Neuronal stem cell (in vitro differentiated cells): ENCODE data around the gene AP3B1.

Experiments
- DNase-seq: peaks from one replicate; pipeline ENCODE4 v3.0.0-alpha.2; 2013; ENCODE audit warnings: low spot score
- H2AFZ ChIP-seq: one replicate; pipeline ENCODE4 v1.6.1; 2013; ENCODE audit warnings: mild to moderate bottlenecking, low read length, inconsistent platforms
- H2AK5ac ChIP-seq: 2 replicates; pipeline ENCODE4 v1.6.1; 2013; ENCODE audit warnings: low read depth, mild to moderate bottlenecking, inconsistent platforms, low read length, moderate library complexity, mixed read lengths
- H2BK120ac ChIP-seq: 2 replicates; pipeline ENCODE4 v1.6.1; 2013; ENCODE audit warnings: low read depth, mild to moderate bottlenecking, inconsistent platforms, low read length, moderate library complexity, mixed read lengths
- H2BK12ac ChIP-seq: one replicate; pipeline ENCODE4 v1.6.1; 2013; ENCODE audit warnings: low read length, inconsistent platforms
- H2BK15ac ChIP-seq: 2 replicates; pipeline ENCODE4 v1.6.1; 2013; ENCODE audit warnings: mild to moderate bottlenecking, low read length, inconsistent platforms, mixed read lengths
- H2BK5ac ChIP-seq: one replicate; pipeline ENCODE4 v1.6.1; 2013; ENCODE audit warnings: inconsistent platforms, mild to moderate bottlenecking, low read length, moderate library complexity
- H3K14ac ChIP-seq: one replicate; pipeline ENCODE4 v1.6.1; 2013; ENCODE audit warnings: low read length, inconsistent platforms
- H3K18ac ChIP-seq: 2 replicates; pipeline ENCODE4 v1.6.1; 2013; ENCODE audit warnings: low read length, inconsistent platforms
- H3K23ac ChIP-seq: 2 replicates; pipeline ENCODE4 v1.6.1; 2013; ENCODE audit warnings: low read depth, mild to moderate bottlenecking, mixed read lengths, low read length, inconsistent platforms; ENCODE audit not compliant: poor library complexity
- H3K27ac ChIP-seq: replicated peaks from 3 replicates; pipeline ENCODE4 v1.5.1; 2013; ENCODE audit warnings: low read length, inconsistent platforms
- H3K27me3 ChIP-seq, 3 experiments: 2 replicates each; pipeline ENCODE4 v1.6.1; 2013; ENCODE audit warnings: low read length in 3 of 3, mild to moderate bottlenecking in 2 of 3, inconsistent platforms in 1 of 3, low read depth in 1 of 3, mixed read lengths in 1 of 3, moderate library complexity in 1 of 3; ENCODE audit not compliant: control insufficient read depth in 3 of 3, insufficient read depth in 3 of 3
- H3K36me3 ChIP-seq, 2 donors: replicated peaks in 1 of 2; 2 replicates each; pipeline ENCODE4 v1.6.1; 2013; ENCODE audit warnings: low read length in 2 of 2; ENCODE audit not compliant: control insufficient read depth in 2 of 2, insufficient read depth in 2 of 2
- H3K4ac ChIP-seq: 2 replicates; pipeline ENCODE4 v1.6.1; 2013; ENCODE audit warnings: inconsistent platforms, mild to moderate bottlenecking, low read length, moderate library complexity
- H3K4me1 ChIP-seq, 2 donors: 1 replicate in 1 of 2; 2 replicates in 1 of 2; pipeline ENCODE4 v1.6.1; 2013; ENCODE audit warnings: low read length in 2 of 2, low read depth in 1 of 2; ENCODE audit not compliant: control insufficient read depth in 2 of 2, insufficient read depth in 1 of 2
- H3K4me2 ChIP-seq: one replicate; pipeline ENCODE4 v1.6.1; 2013; ENCODE audit warnings: mild to moderate bottlenecking, low read length, inconsistent platforms; ENCODE audit not compliant: insufficient read depth, poor library complexity, severe bottlenecking
- H3K4me3 ChIP-seq, 2 donors: 2 replicates each; pipeline ENCODE4 v1.5.1; 2013; ENCODE audit warnings: low read length in 2 of 2, mild to moderate bottlenecking in 2 of 2, inconsistent platforms in 1 of 2, moderate library complexity in 1 of 2
- H3K79me1 ChIP-seq: one replicate; pipeline ENCODE4 v1.6.1; 2013; ENCODE audit warnings: low read depth, mild to moderate bottlenecking, inconsistent platforms, low read length, moderate library complexity
- H3K9ac ChIP-seq: one replicate; pipeline ENCODE4 v1.6.1; 2013; ENCODE audit warnings: mild to moderate bottlenecking, low read depth, low read length, inconsistent platforms; ENCODE audit not compliant: poor library complexity
- H3K9me3 ChIP-seq, 2 donors: replicated peaks in 1 of 2; 2 replicates each; pipeline versions ENCODE3 to v1.6.1; 2013; ENCODE audit warnings: low read length in 2 of 2, mild to moderate bottlenecking in 2 of 2, inconsistent platforms in 1 of 2, low read depth in 1 of 2, mixed read lengths in 1 of 2, moderate library complexity in 1 of 2; ENCODE audit not compliant: control insufficient read depth in 2 of 2, insufficient read depth in 1 of 2
- H4K8ac ChIP-seq: one replicate; pipeline ENCODE4 v1.6.1; 2013; ENCODE audit warnings: low read depth, mild to moderate bottlenecking, inconsistent platforms, low read length, moderate library complexity
- H4K91ac ChIP-seq: one replicate; pipeline ENCODE4 v1.6.1; 2013; ENCODE audit warnings: low read length, low read depth, mild to moderate bottlenecking, inconsistent platforms; ENCODE audit not compliant: poor library complexity
- WGBS, 2 donors: extraction: QIAGEN DNeasy Blood & Tissue Kit; methylation state at CpG; one replicate each; pipeline ENCODE4 v1.1.7; 2013; ENCODE audit warnings: missing lambda C conversion rate in 2 of 2, mixed read lengths in 1 of 2; ENCODE audit not compliant: insufficient read length in 2 of 2, insufficient replicate concordance in 1 of 2; ENCODE audit errors: extremely low coverage in 2 of 2; 5-methylcytosine and 5-hydroxymethylcytosine counted together

AP3B1 gene

DNA sequence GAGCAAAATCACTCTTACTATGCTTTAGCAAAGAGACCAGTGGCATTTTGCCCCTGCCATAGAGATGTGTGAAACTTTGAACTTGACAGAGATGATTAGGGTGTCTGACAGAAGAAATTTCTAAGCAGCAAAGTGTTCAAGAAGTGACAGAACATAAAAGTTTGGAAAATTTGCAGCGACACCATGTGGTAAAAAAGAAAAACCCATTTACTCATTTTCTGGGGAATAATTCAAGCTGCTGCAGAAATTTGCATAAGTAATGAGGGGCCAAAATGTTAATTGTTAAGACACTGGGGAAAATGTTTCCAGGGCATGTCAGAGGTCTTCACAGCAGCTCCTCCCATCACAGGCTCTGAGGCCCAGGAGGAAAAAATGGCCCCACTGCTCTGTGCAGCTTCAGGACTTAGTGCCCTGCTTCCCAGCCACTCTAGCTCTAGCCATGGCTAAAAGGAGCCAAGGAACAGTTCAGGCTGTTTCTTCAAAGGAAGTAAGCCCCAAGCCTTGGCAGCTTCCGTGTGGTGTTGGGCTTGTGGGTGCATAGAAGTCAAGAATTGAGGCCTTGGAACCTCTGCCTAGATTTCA is 6.1 kb upstream of the AP3B1 start:
- no CpG with 5 or more reads among the region's 2 CpGs for WGBS, 2 donors
- no peak overlapping the region for H2BK15ac ChIP-seq
- no peak overlapping the region for H3K4me3 ChIP-seq

DNA sequence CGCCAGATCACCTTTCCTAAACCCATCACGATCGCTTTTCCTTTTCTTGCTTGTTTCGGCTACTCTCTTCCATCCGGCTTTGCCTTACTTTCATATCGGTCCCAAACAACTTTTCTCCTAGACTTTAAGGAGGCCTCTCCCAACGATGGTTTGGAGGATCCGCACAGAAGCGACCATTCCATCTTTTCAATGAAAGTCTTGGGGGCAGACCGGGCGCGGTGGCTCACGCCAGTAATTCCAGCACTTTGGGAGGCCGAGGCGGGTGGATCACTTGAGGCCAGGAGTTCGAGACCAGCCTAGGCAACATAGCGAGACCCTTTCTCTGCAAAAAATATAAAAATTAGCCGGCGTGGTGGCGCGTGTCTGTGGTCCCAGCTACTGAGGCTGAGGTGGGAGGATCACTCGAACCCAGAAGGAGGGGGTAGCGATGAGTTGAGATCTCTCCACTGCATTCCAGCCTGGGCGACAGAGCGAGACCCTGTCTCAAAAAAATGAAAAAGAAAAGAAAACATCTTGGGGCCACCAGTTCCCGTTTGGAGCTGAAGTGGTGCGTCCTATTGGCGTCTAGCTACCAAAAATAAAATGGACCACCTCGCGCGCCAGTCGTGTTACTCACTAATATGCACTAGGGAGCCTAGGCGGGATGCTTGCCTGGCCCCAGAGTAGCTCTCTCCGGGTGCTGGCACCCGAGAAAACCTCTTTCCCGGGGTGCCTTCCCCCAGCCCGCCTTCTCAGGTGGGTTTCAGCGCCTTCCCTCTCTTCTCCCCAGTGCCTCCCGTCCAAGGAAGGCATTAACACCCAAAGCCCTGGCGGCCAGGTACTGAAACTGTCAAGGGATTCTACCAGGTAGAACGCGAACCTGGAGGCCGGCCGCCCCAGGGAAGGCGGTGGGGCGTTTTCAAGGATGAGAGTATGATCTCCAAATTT is 800 bp upstream of the AP3B1 start:
- Histone ChIP-seq H3K27me3 (peaks cover 0 to 6% (median 3%) of the 10 kb centered on the region in 3 experiments), H3K4me2 (peak overlapping the region; percentile 45), H2BK120ac (no peak overlapping the region), H3K79me1 (no peaks in the 10 kb centered on the region), H2AK5ac (no peak overlapping the region), H2BK15ac (no peak overlapping the region), H3K4me3 (peak overlapping the region; percentile 64 to 69), H3K27ac (no peak overlapping the region), H2BK12ac (no peak overlapping the region), H4K91ac (no peak overlapping the region), H3K23ac (peak overlapping the region; percentile 52), H3K14ac (no peak overlapping the region), H2AFZ (peak overlapping the region; percentile 87), H3K4me1 (peaks cover 0 to 5% of the 10 kb centered on the region in 2 donors), H3K4ac (no peak overlapping the region), H3K36me3 (peaks cover 0 to 16% of the 10 kb centered on the region in 2 donors), H4K8ac (no peak overlapping the region), H3K9me3 (no peaks in the 10 kb centered on the region), H3K9ac (no peak overlapping the region), H3K18ac (no peak overlapping the region), H2BK5ac (no peak overlapping the region)
- no CpG with 5 or more reads among the region's 46 CpGs for WGBS, 2 donors
- DNase-seq = no peak

More for the DNA sequence above, 6.1 kb upstream of the AP3B1 start:
- H3K36me3 ChIP-seq = no peaks in the 10 kb centered on the region
- H2BK120ac ChIP-seq = no peak overlapping the region
- H3K27me3 ChIP-seq = peaks cover 0 to 7% (median 4%) of the 10 kb centered on the region in 3 experiments
- H3K4ac ChIP-seq = no peak overlapping the region
- no peak overlapping the region for H3K23ac ChIP-seq
- DNase-seq = no peak
- peaks cover 0 to 3% of the 10 kb centered on the region in 2 donors for H3K4me1 ChIP-seq
- no peak overlapping the region for H2AK5ac ChIP-seq
- no peak overlapping the region for H2BK5ac ChIP-seq
- no peak overlapping the region for H3K18ac ChIP-seq
- no peak overlapping the region for H4K91ac ChIP-seq
- no peak overlapping the region for H3K27ac ChIP-seq
- H3K4me2 ChIP-seq = no peak overlapping the region
- H3K9ac ChIP-seq = no peak overlapping the region
- H2AFZ ChIP-seq = no peak overlapping the region
- no peak overlapping the region for H2BK12ac ChIP-seq
- H3K14ac ChIP-seq = no peak overlapping the region
- no peaks in the 10 kb centered on the region for H3K79me1 ChIP-seq
- peaks cover 1 to 4% of the 10 kb centered on the region in 2 donors for H3K9me3 ChIP-seq
- no peak overlapping the region for H4K8ac ChIP-seq

DNA sequence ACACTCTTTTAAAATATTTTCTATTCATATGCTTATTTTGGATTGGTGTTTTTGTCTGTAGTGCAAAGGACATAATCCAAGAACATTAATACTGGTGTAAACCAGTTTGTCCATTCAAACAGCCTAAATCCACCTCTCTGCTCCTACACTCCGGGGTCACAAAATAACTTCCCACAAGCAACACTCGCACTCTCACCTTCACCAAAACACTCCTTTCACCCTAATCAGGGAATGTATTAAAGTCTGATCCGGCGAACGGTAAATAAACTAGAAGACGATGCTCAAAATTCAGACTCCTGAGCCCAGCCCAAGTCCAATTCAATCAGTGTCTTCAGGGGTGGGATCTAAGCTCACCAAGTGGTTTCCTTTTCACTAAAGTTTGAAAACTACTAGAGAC is 649 bp downstream of the AP3B1 start:
- Histone ChIP-seq H3K14ac (no peak overlapping the region), H4K8ac (no peak overlapping the region), H2BK12ac (no peak overlapping the region), H3K36me3 (peaks cover 0 to 16% of the 10 kb centered on the region in 2 donors), H3K9ac (no peak overlapping the region), H3K4me2 (peak overlapping the region; percentile 67), H3K4ac (no peak overlapping the region), H2AK5ac (no peak overlapping the region), H3K4me1 (peaks cover 0 to 5% of the 10 kb centered on the region in 2 donors), H3K4me3 (peak overlapping the region; percentile 64 to 84), H3K27ac (peak overlapping the region; percentile 87), H2AFZ (peak overlapping the region; percentile 87), H3K79me1 (no peaks in the 10 kb centered on the region), H2BK5ac (peak overlapping the region; percentile 77), H3K27me3 (peaks cover 0 to 6% (median 3%) of the 10 kb centered on the region in 3 experiments), H2BK120ac (no peak overlapping the region), H3K9me3 (no peaks in the 10 kb centered on the region), H2BK15ac (peak overlapping the region; percentile 96), H4K91ac (no peak overlapping the region), H3K23ac (no peak overlapping the region), H3K18ac (no peak overlapping the region)
- WGBS, 2 donors = no CpG with 5 or more reads among the region's 6 CpGs
- DNase-seq = peak; percentile 33

DNA sequence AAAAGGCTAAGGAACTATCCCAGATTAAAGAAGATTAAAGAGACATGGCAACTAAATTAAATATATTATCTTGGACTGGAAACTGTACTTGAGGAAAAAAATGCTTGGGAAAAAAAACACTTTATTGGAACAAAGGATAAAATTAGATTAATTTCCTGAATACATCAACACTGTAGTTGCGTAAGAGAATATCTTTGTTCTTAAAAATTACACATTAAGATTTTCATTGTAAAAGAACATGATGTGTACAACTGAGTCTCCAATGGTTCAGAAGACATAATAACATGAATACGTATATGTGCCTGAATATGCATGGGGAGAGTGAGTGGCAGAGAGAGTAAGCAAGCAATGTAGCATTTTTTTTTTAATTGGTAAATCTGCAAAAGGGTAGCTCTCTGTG is 2.8 kb downstream of the AP3B1 start:
- Histone ChIP-seq H3K14ac (no peak overlapping the region), H3K9me3 (no peaks in the 10 kb centered on the region)
- WGBS, 2 donors = no CpG with 5 or more reads among the region's 2 CpGs

More for the DNA sequence above, 2.8 kb downstream of the AP3B1 start:
- no peak overlapping the region for H3K4ac ChIP-seq
- H2BK5ac ChIP-seq = no peak overlapping the region
- no peak overlapping the region for H3K27ac ChIP-seq
- no peak overlapping the region for H3K23ac ChIP-seq
- H2BK12ac ChIP-seq = no peak overlapping the region
- no peak overlapping the region for H2BK120ac ChIP-seq
- H3K9ac ChIP-seq = no peak overlapping the region
- H3K36me3 ChIP-seq = peaks cover 0 to 23% of the 10 kb centered on the region in 2 donors
- no peak overlapping the region for H3K18ac ChIP-seq
- H2AK5ac ChIP-seq = no peak overlapping the region
- H3K27me3 ChIP-seq = peaks cover 0 to 6% (median 0%) of the 10 kb centered on the region in 3 experiments
- DNase-seq = no peak
- no peak overlapping the region for H2BK15ac ChIP-seq
- no peak overlapping the region for H4K91ac ChIP-seq
- no peak overlapping the region for H3K4me2 ChIP-seq
- H2AFZ ChIP-seq = no peak overlapping the region
- H3K4me1 ChIP-seq = peaks cover 6 to 8% of the 10 kb centered on the region in 2 donors
- H4K8ac ChIP-seq = no peak overlapping the region
- H3K4me3 ChIP-seq = no peak overlapping the region
- no peaks in the 10 kb centered on the region for H3K79me1 ChIP-seq
